A549 (cell line): Measurements from ENCODE around the gene MMRN1. TPM values are rescaled to one million over a fixed set of nuclear protein-coding genes. Genes with fewer than 3 reads are reported as not detected.

ENCODE experiments used
- ATAC-seq, 2 experiments: fragments of 200-7000 bp in 1 of 2; fragments of >200 bp in 1 of 2; cut with Nextera tagmentation in 1 of 2; cut with Tn5 transposase in 1 of 2; 3 replicates each; pipeline versions ENCODE4 v1.8.0 to v1.9.1; 2018 to 2020; ENCODE audit warnings: mild to moderate bottlenecking in 1 of 2, moderate library complexity in 1 of 2
- CTCF ChIA-PET: fragments of 300-600 bp; sonication (Branson Sonifier 250); formaldehyde crosslinking; extraction: SDS; loops from one replicate; lab custom pipeline; 2021; ENCODE audit warnings: antibody characterized with exemption, inconsistent platforms; lab: Yijun Ruan, JAX
- POLR2A ChIA-PET: fragments of 350-600 bp; formaldehyde crosslinking; extraction: SDS; loops from one replicate; lab custom pipeline; 2021; ENCODE audit warnings: antibody characterized with exemption, inconsistent platforms; lab: Yijun Ruan, JAX
- DNase-seq, 2 experiments: peaks; one replicate each; pipeline versions ENCODE4 v3.0.0 to v3.0.0-alpha.2; 2011 to 2016; ENCODE audit warnings: low read depth in 1 of 2, low spot score in 1 of 2
- FAIRE-seq: peaks from 2 replicates; lab custom pipeline; 2011; peaks lifted over from hg19 to GRCh38; lab: Jason Lieb, UNC
- H3K27ac ChIP-seq, 2 experiments: fragments of >200 bp; sonication (Bioruptor Twin); formaldehyde crosslinking; 3 replicates each; pipeline ENCODE4 v1.5.1; 2016 to 2017
- H3K4me1 ChIP-seq: fragments of >200 bp; sonication (Bioruptor Twin); formaldehyde crosslinking; 3 replicates; pipeline ENCODE4 v1.6.1; 2016
- H3K4me2 ChIP-seq: fragments of >200 bp; sonication (Bioruptor Twin); formaldehyde crosslinking; 3 replicates; pipeline ENCODE4 v1.6.1; 2016
- H3K4me3 ChIP-seq: fragments of >200 bp; sonication (Bioruptor Twin); formaldehyde crosslinking; 3 replicates; pipeline ENCODE4 v1.5.1; 2016
- H3K9me3 ChIP-seq: fragments of >200 bp; sonication (Bioruptor Twin); formaldehyde crosslinking; 3 replicates; pipeline ENCODE4 v1.6.1; 2016
- ATOH8 ChIP-seq: fragments of 250-450 bp; sonication (Bioruptor Pico); IDR thresholded peaks from 2 replicates; pipeline ENCODE4 v1.5.0; 2020; ENCODE audit warnings: low read depth, mild to moderate bottlenecking, moderate library complexity
- BCL3 ChIP-seq: fragments of >200 bp; sonication (Bioruptor Twin); formaldehyde crosslinking; IDR thresholded peaks from 3 replicates; pipeline ENCODE4 v1.6.1; 2016
- CHD2 ChIP-seq: fragments of 150-350 bp; IDR thresholded peaks from 2 replicates; pipeline ENCODE4 v1.6.1; 2014; ENCODE audit warnings: low read length; ENCODE audit not compliant: partially characterized antibody
- CHD4 ChIP-seq: fragments of 200-600 bp; sonication (generic); IDR thresholded peaks from 2 replicates; pipeline ENCODE4 v1.6.1; 2016; ENCODE audit warnings: antibody characterized with exemption, mild to moderate bottlenecking, borderline replicate concordance
- ELK1 ChIP-seq: fragments of 150-350 bp; IDR thresholded peaks from 2 replicates; pipeline ENCODE4 v1.6.1; 2014; ENCODE audit warnings: low read depth, mild to moderate bottlenecking, low read length
- ESRRA ChIP-seq: fragments of 150-350 bp; IDR thresholded peaks from 2 replicates; pipeline ENCODE4 v1.6.1; 2014; ENCODE audit warnings: mild to moderate bottlenecking, low read length, borderline replicate concordance
- FOXS1 ChIP-seq: fragments of 250-450 bp; sonication (Bioruptor Pico); IDR thresholded peaks from 2 replicates; pipeline ENCODE4 v1.5.0; 2020; ENCODE audit warnings: mild to moderate bottlenecking, moderate library complexity
- HOXB5 ChIP-seq: fragments of 250-450 bp; sonication (Bioruptor Pico); IDR thresholded peaks from 2 replicates; pipeline ENCODE4 v1.5.0; 2020; ENCODE audit warnings: mild to moderate bottlenecking, moderate library complexity
- JUNB ChIP-seq: fragments of >200 bp; sonication (Bioruptor Twin); formaldehyde crosslinking; IDR thresholded peaks from 2 replicates; pipeline ENCODE4 v1.6.1; 2016
- KDM5A ChIP-seq: fragments of 200-600 bp; sonication (generic); IDR thresholded peaks from 2 replicates; pipeline ENCODE4 v1.6.1; 2016; ENCODE audit warnings: antibody characterized with exemption, mild to moderate bottlenecking
- MAX ChIP-seq: IDR thresholded peaks from 2 replicates; pipeline ENCODE4 v1.6.1; 2012
- NFE2L2 ChIP-seq: fragments of 150-350 bp; conservative IDR thresholded peaks from 2 replicates; pipeline ENCODE4 v1.6.1; 2014; ENCODE audit warnings: low read length
- NPAS2 ChIP-seq: fragments of 250-450 bp; sonication (Bioruptor Pico); IDR thresholded peaks from 2 replicates; pipeline ENCODE4 v1.8.0; 2022; ENCODE audit warnings: mild to moderate bottlenecking, moderate library complexity, borderline replicate concordance
- PBX3 ChIP-seq: IDR thresholded peaks from 2 replicates; pipeline ENCODE4 v1.6.1; 2012
- RFX5 ChIP-seq: fragments of 450-650 bp; IDR thresholded peaks from 2 replicates; pipeline ENCODE4 v1.7.1; 2014; ENCODE audit warnings: antibody characterized with exemption, mild to moderate bottlenecking, moderate library complexity
- RNF2 ChIP-seq: fragments of 200-600 bp; sonication (generic); IDR thresholded peaks from 2 replicates; pipeline ENCODE4 v1.6.1; 2016; ENCODE audit warnings: low read depth, mild to moderate bottlenecking, antibody characterized with exemption, moderate library complexity, borderline replicate concordance
- SREBF2 ChIP-seq: fragments of 450-650 bp; IDR thresholded peaks from 2 replicates; pipeline ENCODE4 v1.6.1; 2014; ENCODE audit warnings: mild to moderate bottlenecking, moderate library complexity
- TFCP2L1 ChIP-seq: fragments of 250-450 bp; sonication (Bioruptor Pico); IDR thresholded peaks from 2 replicates; pipeline ENCODE4 v1.5.0; 2021; ENCODE audit warnings: mild to moderate bottlenecking
- ZFP36 ChIP-seq: fragments of 450-650 bp; IDR thresholded peaks from 2 replicates; pipeline ENCODE4 v1.6.1; 2014; ENCODE audit warnings: borderline replicate concordance; ENCODE audit not compliant: partially characterized antibody
- ZNF302 ChIP-seq: fragments of 250-450 bp; sonication (Bioruptor Pico); IDR thresholded peaks from 2 replicates; pipeline ENCODE4 v1.9.0; 2021; ENCODE audit warnings: inconsistent platforms, mild to moderate bottlenecking, moderate library complexity
- WGBS: methylation state at CpG from one replicate; pipeline ENCODE4 v1.1.6; 2017; ENCODE audit errors: missing lambda C conversion rate; 5-methylcytosine and 5-hydroxymethylcytosine counted together
- polyA minus RNA-seq: library from RNA; depleted of rRNA, polyadenylated mRNA; stranded (reverse); fragments of >200 nt; gene quantifications from 2 replicates; pipeline ENCODE4 v1.2.3, GENCODE V29; 2011; rRNA and poly(A)+ RNA removed
- polyA plus RNA-seq, 4 experiments: library from polyadenylated mRNA; depleted of rRNA in 3 of 4; stranded (reverse); fragments of >200 nt; fragmentation: RNase III in 1 of 4; extraction: RNeasy Plus Mini Kit Qiagen cat#74134 plus additional on column Dnase treatment in 1 of 4; gene quantifications; 2 replicates in 3 of 4; 3 replicates in 1 of 4; pipeline ENCODE4 v1.2.3, GENCODE V29; 2011 to 2017

MMRN1 gene
- polyA plus RNA-seq (2011; rRNA removed) (not detected in 2 replicates), polyA plus RNA-seq (2017; fragmentation: RNase III; extraction: RNeasy Plus Mini Kit Qiagen cat#74134 plus additional on column Dnase treatment) (not detected in 3 replicates), polyA minus RNA-seq (not detected in 2 replicates)
- polyA plus RNA-seq (2012; cell fraction: cytosol; rRNA removed) = not detected in 2 replicates
- polyA plus RNA-seq (2012; cell fraction: nucleus; rRNA removed) = not detected in 2 replicates

GRCh38 chr4:89894649-89895550, at the start of gene MMRN1:
MMRN1 (plus strand) TSS chr4:89894854; CDS start chr4:89894972, 118 bp downstream.
- Histone ChIP-seq H3K9me3 (no peaks in the 10 kb centered on the region), H3K4me1 (no peaks in the 10 kb centered on the region), H3K4me2 (no peak within 1 kb of the TSS), H3K27ac (no peak within 1 kb of the TSS), H3K4me3 (no peak within 1 kb of the TSS)
- FAIRE-seq = no peak
- 35% methylated on average over 11 of the region's 11 CpGs for WGBS
- no peak for ATAC-seq
- ChIA-PET POLR2A (no interaction called here), CTCF (no interaction called here)
- DNase-seq = no peak
- TF ChIP-seq MAX (no peak), JUNB (no peak), CHD4 (no peak)

- WGBS = 9% methylated on average over 1 of the region's 1 CpG
- H3K4me2 ChIP-seq = no peak overlapping the region
- no peaks in the 10 kb centered on the region for H3K4me1 ChIP-seq
- TF ChIP-seq RNF2 (no peak), CHD2 (no peak), ATOH8 (CRISPR knock-in tag) (no peak), ESRRA (no peak), TFCP2L1 (CRISPR knock-in tag) (no peak), FOXS1 (no peak), KDM5A (no peak)
- TF ChIP-seq, all 56 proteins: peak for 0
- CTCF ChIA-PET = no interaction called here
- FAIRE-seq (no peak), ATAC-seq (no peak), DNase-seq (no peak)
- POLR2A ChIA-PET = no interaction called here
- Histone ChIP-seq H3K9me3 (no peaks in the 10 kb centered on the region), H3K27ac (no peak overlapping the region), H3K4me3 (no peak overlapping the region)
Observed at GRCh38 chr4:89847571-89848325, 46.9 kb upstream of the MMRN1 start.

GRCh38 chr4:89855236-89855635, 39.4 kb upstream of the MMRN1 start:
- POLR2A ChIA-PET = no interaction called here
- WGBS = 15% methylated on average over 3 of the region's 3 CpGs
- Histone ChIP-seq H3K27ac (no peak overlapping the region), H3K4me2 (no peak overlapping the region), H3K4me3 (no peak overlapping the region), H3K4me1 (no peaks in the 10 kb centered on the region), H3K9me3 (no peaks in the 10 kb centered on the region)
- CTCF ChIA-PET = no interaction called here
- no peak for DNase-seq
- ATAC-seq = no peak
- TF ChIP-seq RNF2 (no peak), ESRRA (no peak), PBX3 (no peak), RFX5 (no peak), ELK1 (no peak), SREBF2 (no peak), ZFP36 (no peak), FOXS1 (no peak), NFE2L2 (no peak), BCL3 (no peak), NPAS2 (no peak), JUNB (no peak), ZNF302 (no peak), HOXB5 (no peak)
- TF ChIP-seq, all 56 proteins: peak for 0
- FAIRE-seq = no peak
